Ishikawa (cell line): ENCODE measurements around the gene PKNOX1.
A peak's percentile ranks its signal among the peaks of the same experiment; 100 is the strongest.

Experiments used
- CEBPB ChIP-seq: IDR thresholded peaks from 2 replicates; pipeline ENCODE4 v1.6.1; 2012
- CREB1 ChIP-seq: IDR thresholded peaks from 2 replicates; pipeline ENCODE4 v1.6.1; 2012; ENCODE audit warnings: low read depth
- EGR1 ChIP-seq: IDR thresholded peaks from 2 replicates; pipeline ENCODE4 v1.6.1; 2012
- EP300 ChIP-seq: IDR thresholded peaks from 2 replicates; pipeline ENCODE4 v1.6.1; 2012; ENCODE audit warnings: borderline replicate concordance
- FOXM1 ChIP-seq: IDR thresholded peaks from 2 replicates; pipeline ENCODE4 v1.6.1; 2012; ENCODE audit warnings: low read depth, borderline replicate concordance
- NFIC ChIP-seq: IDR thresholded peaks from 2 replicates; pipeline ENCODE4 v1.6.1; 2012
- RAD21 ChIP-seq: IDR thresholded peaks from 2 replicates; pipeline ENCODE4 v1.6.1; 2012; ENCODE audit warnings: low read depth
- TAF1 ChIP-seq: IDR thresholded peaks from 2 replicates; pipeline ENCODE4 v1.6.1; 2012; ENCODE audit warnings: low read depth, mild to moderate bottlenecking
- TCF12 ChIP-seq: IDR thresholded peaks from 2 replicates; pipeline ENCODE4 v1.6.1; 2012; ENCODE audit warnings: low read depth
- TEAD4 ChIP-seq: IDR thresholded peaks from 2 replicates; pipeline ENCODE4 v1.6.1; 2012
- YY1 ChIP-seq: IDR thresholded peaks from 2 replicates; pipeline ENCODE4 v1.6.1; 2012; ENCODE audit warnings: low read depth
- ZBTB7A ChIP-seq: IDR thresholded peaks from 2 replicates; pipeline ENCODE4 v1.6.1; 2012; ENCODE audit warnings: low read depth
- TF ChIP-seq, protein P1 (sequence below): IDR thresholded peaks from 2 replicates; pipeline ENCODE4 v1.6.1; 2012; ENCODE audit warnings: low read depth, mild to moderate bottlenecking
- TF ChIP-seq, protein P2 (sequence below): IDR thresholded peaks from 2 replicates; pipeline ENCODE4 v1.6.1; 2012
- TF ChIP-seq, protein P3 (sequence below): IDR thresholded peaks from 2 replicates; pipeline ENCODE4 v1.6.1; 2012

Gene PKNOX1

DNA sequence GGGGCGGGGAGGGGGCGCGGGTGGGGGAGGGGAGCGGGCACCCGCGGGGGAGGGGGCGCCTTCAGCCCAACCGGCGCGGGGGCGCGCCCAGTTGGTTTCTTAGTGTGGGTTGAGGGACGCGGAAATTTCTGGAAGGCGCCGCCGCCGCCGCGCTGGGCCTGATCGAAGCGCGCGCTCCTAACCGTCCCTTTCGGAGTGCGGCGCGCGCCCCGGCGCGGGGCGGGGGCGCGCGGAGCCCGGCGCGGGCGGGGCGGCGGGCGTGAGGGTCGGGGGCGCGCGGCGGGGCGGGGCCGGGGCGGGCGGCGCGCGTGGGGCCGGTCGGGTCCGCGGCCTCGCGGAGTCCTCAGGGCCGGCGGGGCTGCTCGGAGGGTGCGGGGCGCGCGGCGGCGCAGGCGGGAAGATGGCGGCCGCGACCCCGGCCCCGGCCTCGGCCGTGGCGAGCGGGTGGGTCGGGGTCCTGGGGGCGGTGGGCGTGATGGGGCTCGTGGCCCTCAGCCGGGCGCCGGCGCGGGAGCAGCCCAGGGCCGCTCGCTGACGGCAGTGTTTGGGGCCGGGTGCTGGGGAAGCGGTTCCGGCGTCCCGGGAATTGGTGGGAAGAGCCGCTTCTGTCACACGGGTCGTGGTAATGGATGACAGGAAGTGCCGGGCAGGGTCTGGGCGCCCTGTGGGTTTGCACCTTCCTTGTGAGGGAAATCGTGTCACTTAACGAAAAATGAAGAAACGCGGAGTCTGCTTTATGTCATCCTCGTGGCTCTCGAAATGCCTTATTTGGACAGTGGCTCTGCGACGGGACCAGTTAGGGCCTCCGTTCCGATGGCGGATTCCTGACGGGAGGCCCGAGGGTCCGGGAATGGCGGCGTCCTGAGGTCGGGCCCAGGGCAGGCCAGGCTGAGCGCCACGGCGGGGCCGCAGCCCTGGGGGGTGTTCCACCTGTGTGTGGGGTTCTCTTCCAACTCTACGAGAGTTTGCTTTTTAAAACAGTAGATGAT lies 764 bp downstream of the PKNOX1 start:
- TF ChIP-seq TAF1 (peak; percentile 40), YY1 (peak; percentile 66; the same call in 1 of the 2 replicates), ZBTB7A (peak; percentile 81; the same call in 1 of the 2 replicates), EP300 (no peak), TEAD4 (no peak)

DNA sequence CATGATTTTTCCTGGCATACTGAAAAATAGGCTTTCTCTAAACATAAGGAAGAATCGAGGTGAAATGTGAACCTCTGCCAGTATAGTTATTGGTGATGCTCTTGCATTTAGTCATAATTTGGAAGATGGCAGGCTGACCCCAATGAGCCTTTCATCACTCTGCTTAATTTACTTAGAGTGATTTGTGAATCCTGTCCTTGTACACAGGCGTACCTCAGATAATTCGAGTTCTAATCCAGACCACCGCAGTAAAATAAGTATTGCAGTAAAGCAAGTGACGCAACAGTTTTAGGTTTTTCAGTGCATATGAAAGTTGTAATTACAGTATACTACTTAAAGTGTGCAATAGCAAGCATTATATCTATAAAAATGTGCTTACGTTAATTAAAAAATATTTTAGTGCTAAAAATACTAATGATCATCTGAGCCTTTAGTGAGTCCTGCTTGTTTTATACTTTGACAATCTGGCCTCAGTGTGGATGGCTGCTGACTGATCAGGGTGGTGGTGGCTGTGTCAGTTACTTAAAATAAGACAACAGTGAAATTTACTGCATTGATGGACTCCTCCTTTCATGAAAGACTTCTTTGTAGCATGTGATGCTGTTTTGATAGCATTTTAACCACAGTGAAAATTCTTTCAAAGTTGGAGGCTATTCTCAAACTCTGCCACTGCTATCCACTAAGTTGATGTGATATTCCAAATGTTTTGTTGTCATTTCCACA lies 1.7 kb downstream of the PKNOX1 start:
- TF ChIP-seq CREB1 (no peak), YY1 (no peak), EGR1 (no peak), TEAD4 (no peak), CEBPB (no peak), NFIC (no peak), RAD21 (no peak), FOXM1 (no peak), TCF12 (no peak), EP300 (no peak), ZBTB7A (no peak), TAF1 (no peak)
- TF ChIP-seq, protein P1, sequence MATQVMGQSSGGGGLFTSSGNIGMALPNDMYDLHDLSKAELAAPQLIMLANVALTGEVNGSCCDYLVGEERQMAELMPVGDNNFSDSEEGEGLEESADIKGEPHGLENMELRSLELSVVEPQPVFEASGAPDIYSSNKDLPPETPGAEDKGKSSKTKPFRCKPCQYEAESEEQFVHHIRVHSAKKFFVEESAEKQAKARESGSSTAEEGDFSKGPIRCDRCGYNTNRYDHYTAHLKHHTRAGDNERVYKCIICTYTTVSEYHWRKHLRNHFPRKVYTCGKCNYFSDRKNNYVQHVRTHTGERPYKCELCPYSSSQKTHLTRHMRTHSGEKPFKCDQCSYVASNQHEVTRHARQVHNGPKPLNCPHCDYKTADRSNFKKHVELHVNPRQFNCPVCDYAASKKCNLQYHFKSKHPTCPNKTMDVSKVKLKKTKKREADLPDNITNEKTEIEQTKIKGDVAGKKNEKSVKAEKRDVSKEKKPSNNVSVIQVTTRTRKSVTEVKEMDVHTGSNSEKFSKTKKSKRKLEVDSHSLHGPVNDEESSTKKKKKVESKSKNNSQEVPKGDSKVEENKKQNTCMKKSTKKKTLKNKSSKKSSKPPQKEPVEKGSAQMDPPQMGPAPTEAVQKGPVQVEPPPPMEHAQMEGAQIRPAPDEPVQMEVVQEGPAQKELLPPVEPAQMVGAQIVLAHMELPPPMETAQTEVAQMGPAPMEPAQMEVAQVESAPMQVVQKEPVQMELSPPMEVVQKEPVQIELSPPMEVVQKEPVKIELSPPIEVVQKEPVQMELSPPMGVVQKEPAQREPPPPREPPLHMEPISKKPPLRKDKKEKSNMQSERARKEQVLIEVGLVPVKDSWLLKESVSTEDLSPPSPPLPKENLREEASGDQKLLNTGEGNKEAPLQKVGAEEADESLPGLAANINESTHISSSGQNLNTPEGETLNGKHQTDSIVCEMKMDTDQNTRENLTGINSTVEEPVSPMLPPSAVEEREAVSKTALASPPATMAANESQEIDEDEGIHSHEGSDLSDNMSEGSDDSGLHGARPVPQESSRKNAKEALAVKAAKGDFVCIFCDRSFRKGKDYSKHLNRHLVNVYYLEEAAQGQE, result no peak
- TF ChIP-seq, protein P2, sequence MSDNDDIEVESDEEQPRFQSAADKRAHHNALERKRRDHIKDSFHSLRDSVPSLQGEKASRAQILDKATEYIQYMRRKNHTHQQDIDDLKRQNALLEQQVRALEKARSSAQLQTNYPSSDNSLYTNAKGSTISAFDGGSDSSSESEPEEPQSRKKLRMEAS, result no peak

DNA sequence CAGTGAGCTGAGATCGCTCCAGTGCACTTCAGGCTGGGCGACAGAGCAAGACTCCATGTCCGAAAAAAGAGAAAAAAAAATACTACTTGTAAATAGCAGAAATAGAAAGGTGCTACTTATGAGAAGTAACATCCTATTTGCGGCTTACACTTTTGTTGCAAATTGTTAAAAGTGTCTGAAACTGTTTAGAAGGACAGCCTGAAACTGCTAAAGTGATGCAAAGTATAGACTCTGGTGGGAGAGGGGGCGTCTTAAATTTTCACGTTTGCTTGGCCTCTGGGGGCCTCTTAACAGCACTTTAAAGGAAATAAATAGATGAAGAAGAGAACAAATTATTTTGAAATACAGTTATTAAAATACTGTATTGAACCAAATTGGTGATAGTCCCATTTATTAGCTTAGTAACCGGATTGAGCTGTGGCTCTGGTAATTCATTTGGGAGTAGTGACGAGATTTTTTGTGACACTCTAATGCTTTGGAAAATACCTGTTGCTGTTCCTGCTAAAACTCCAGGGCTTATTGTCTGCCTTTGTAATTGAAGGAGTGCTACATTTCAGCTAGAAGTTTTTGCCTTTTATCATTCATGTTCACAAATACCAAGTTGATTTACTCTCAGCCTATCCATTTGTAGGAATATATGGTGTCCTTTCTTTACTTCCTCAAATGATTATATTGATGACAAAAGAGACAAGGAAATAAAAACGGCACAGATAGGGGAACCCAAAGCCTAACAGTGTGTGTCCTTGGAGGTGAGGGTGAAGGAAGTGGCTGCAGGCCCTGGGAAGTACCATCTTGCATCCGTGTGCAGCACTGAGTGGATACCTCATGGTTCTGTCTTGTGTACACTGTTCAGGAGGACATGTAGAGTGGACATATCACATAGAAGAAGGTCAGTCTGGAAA lies 6.2 kb downstream of the PKNOX1 start:
- TF ChIP-seq RAD21 (no peak), EGR1 (no peak), CEBPB (no peak), CREB1 (no peak), NFIC (no peak), YY1 (no peak), ZBTB7A (no peak)
- TF ChIP-seq, protein P3, sequence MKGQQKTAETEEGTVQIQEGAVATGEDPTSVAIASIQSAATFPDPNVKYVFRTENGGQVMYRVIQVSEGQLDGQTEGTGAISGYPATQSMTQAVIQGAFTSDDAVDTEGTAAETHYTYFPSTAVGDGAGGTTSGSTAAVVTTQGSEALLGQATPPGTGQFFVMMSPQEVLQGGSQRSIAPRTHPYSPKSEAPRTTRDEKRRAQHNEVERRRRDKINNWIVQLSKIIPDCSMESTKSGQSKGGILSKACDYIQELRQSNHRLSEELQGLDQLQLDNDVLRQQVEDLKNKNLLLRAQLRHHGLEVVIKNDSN, result no peak

DNA sequence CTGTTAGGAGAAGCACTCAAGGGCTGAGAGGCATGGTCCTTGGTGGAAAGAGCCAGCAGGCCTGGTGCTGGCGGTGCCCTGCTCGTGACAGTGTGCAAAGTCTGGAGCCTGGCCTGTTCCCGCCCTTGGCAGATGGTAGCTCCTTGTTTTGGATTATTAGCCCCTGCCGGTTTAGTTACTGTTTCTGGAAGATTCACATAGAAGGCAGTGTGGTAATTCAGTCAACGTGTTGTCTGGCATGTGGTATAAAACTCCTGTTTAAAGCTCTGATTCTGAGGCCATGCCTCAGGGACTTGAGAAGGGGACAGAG lies 6.8 kb downstream of the PKNOX1 start:
- TF ChIP-seq, protein P1, result no peak
- no peak for TF ChIP-seq EGR1
- TF ChIP-seq NFIC, result no peak
- TF ChIP-seq EP300, result no peak
- no peak for TF ChIP-seq TEAD4
- TF ChIP-seq, protein P2, result no peak

DNA sequence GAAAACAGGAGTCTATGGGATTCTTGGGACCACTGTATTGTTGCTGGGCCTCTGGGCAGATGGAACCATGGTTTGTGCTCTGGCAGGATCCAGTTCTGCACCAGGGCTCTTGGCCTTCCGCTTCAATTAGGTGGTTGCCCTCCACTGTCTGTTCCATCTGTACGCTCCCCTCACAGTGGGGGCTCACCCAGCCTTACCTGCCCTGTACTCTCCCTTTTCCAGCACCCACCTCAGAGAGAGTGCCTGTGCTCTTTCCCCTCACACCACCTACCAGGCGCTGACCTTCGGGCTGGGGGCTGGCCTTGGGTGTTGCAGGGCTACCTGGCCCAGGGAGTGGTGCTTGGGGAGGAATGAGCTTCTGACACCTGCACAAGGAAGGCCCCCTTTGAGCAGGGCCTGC lies 7.5 kb downstream of the PKNOX1 start:
- no peak for TF ChIP-seq CEBPB

DNA sequence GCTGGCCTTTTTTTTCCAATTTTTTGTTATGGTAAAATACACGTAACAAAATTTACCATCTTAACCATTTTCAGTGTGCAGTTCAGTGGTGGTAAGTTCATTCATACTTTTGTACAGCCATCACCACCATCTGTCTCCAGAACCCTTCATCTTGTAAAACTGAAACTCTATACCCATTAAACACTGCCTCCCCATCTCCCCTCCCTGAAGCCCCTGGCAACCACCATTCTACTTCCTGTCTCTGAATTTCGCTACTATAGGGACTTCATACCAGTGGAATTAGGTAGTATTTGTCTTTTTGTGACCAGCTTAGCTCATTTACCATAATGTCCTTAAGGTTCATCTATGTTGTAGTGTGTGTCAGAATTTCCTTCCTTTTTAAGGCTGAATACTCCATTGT lies 8.7 kb downstream of the PKNOX1 start:
- TF ChIP-seq TAF1 (no peak), EGR1 (no peak)
